Fibroblast of mammary gland (primary cell): ENCODE measurements around the gene OPHN1.

ENCODE experiments used
- DNase-seq: peaks from one replicate; pipeline ENCODE4 v3.0.0-alpha.2; 2010; ENCODE audit warnings: low read depth
- H3K4me3 ChIP-seq: 2 replicates; pipeline ENCODE4 v1.5.1; 2011; ENCODE audit warnings: low read depth, mild to moderate bottlenecking, low read length, moderate library complexity; ENCODE audit not compliant: control insufficient read depth
- TF ChIP-seq, protein P1 (sequence below): conservative IDR thresholded peaks from 2 replicates; pipeline ENCODE4 v1.5.1; 2011; ENCODE audit warnings: low read depth, low read length, inconsistent platforms; ENCODE audit not compliant: control insufficient read depth, insufficient read depth

The OPHN1 gene

DNA sequence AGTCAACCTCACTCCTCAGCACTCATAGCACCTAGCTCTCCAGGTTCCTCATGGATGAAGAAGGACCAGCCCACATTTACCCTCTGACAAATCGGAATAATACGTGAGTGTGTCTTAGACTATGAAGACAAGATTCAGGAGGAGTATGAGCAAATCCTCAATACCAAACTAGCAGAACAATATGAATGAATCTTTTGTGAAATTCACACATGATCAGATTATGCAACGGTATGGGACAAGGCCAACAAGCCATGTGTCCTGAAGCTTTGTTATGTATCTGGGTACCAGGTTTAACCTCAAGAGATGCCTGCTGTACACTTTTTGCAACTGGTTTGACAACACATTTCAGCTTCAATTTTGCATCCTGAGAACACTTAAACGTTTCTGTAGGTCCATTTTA, 300.1 kb downstream of the OPHN1 start:
- H3K4me3 ChIP-seq, result no peak overlapping the region
- TF ChIP-seq, protein P1, sequence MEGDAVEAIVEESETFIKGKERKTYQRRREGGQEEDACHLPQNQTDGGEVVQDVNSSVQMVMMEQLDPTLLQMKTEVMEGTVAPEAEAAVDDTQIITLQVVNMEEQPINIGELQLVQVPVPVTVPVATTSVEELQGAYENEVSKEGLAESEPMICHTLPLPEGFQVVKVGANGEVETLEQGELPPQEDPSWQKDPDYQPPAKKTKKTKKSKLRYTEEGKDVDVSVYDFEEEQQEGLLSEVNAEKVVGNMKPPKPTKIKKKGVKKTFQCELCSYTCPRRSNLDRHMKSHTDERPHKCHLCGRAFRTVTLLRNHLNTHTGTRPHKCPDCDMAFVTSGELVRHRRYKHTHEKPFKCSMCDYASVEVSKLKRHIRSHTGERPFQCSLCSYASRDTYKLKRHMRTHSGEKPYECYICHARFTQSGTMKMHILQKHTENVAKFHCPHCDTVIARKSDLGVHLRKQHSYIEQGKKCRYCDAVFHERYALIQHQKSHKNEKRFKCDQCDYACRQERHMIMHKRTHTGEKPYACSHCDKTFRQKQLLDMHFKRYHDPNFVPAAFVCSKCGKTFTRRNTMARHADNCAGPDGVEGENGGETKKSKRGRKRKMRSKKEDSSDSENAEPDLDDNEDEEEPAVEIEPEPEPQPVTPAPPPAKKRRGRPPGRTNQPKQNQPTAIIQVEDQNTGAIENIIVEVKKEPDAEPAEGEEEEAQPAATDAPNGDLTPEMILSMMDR, result no peak
- no peak for DNase-seq

- no peak for DNase-seq
- TF ChIP-seq, protein P1, result no peak
- no peak overlapping the region for H3K4me3 ChIP-seq
These were observed 300.5 kb downstream of the OPHN1 start for GRCh38 chrX:68132749-68133148.

DNA sequence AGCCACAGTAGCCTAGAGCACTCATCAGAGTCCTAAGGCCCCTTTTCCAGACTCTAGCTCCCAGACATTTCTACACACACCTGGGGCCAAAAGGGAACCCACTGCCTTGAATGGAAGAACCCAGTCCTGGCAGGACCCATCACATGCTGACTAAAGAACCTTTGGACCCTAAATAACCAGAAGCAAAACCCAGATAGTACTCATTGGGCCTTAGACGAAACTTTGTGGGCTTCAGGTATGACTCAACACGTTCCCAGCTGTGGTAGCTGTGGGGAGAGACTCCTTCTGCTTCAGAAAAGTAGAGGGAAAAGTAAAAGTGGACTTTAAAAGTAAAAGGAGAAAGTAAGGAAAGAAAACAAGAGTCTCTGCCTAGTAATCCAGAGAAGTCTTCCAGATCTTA, 311.5 kb downstream of the OPHN1 start:
- TF ChIP-seq, protein P1, result no peak
- no peak overlapping the region for H3K4me3 ChIP-seq
- no peak for DNase-seq

DNA sequence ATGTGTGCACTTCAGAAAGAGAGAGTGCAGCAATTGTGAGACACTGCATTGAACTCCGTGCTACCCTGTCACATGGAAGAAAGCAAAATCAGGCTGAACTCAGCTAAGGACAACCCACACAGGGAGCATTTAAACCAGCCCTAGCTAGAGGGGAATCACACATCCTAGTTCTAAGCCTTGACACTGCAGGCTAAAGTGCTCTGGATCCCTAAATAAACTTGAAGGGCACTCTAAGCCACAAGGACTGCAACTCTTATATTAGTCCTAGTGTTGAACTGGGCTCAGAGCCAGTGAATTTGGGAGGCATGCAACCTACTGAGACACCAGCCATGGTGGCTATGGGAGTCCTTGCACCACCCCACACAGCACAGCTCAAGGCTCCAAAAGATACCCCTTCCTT, 311.9 kb downstream of the OPHN1 start:
- DNase-seq, result no peak
- TF ChIP-seq, protein P1, result no peak
- no peak overlapping the region for H3K4me3 ChIP-seq

DNA sequence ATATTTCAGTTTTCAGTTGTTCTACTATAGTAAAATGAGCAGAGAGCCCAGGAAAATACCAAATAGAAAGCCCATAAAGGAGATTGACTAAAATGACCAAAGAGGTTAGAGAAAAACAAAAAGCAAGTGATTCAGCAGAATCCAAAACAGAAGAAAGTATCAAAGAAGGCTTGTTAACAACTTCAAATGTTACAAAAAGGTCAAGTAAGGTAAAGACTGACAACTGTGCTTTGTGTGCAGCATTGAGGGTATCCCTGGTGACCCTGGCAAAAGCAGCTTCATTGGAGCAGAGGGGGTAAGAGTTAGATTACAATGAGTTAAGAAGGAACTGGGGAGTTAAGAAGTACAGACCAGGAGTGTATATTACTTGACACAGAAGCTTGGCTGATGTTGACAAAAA, 317.9 kb downstream of the OPHN1 start:
- TF ChIP-seq, protein P1, result no peak
- H3K4me3 ChIP-seq, result no peak overlapping the region
- no peak for DNase-seq

- peak; percentile 43 for DNase-seq
- TF ChIP-seq, protein P1, result no peak
- no peak overlapping the region for H3K4me3 ChIP-seq
These were observed 318.6 kb downstream of the OPHN1 start for GRCh38 chrX:68114573-68115129.

DNA sequence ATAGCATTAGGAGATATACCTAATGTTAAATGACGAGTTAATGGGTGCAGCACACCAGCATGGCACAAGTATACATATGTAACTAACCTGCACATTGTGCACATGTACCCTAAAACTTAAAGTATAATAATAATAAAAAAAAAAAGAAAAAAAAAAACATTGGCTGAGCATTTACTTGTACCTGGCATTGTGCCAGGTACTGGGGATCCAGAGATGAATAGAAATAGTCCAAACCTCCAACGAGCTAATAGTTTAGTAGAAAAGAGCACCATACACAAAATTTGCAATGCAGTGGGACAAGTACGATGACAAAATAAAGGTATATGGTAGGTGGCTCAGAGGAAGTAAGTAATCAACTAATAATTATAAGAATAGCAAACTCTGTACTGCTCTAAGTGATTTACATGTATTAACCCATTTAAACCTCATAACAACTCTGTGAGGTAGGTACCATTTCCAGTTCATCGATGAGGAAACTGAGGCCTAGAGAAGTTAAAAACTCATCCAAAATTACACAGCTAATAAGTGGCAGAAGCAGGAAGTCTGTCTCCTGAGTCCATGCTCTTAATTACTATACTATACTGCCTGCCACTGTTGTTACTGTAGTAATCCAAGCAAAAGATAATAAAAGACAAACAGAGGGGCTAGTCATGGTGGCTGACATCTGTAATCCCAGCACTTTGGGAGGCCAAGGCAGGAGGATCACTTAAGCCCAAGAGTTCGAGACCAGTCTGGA, 319.3 kb downstream of the OPHN1 start:
- TF ChIP-seq, protein P1, result no peak
- DNase-seq, result no peak
- no peak overlapping the region for H3K4me3 ChIP-seq
